GM12873 (cell line): Measurements from ENCODE around the gene TBC1D24.
A peak's percentile ranks its signal among the peaks of the same experiment; 100 is the strongest.

Source experiments
- CTCF ChIP-seq: IDR thresholded peaks from 2 replicates; pipeline ENCODE4 v1.5.1; 2012; ENCODE audit warnings: low read depth, mild to moderate bottlenecking, moderate library complexity, low read length, control low read depth; ENCODE audit not compliant: insufficient read depth; ENCODE audit errors: missing control alignments

TBC1D24 gene

GRCh38 chr16:2500430-2500917 lies 25.5 kb downstream of the TBC1D24 start:
- TF ChIP-seq CTCF, result peak; percentile 7

GRCh38 chr16:2500918-2501750 lies 26.2 kb downstream of the TBC1D24 start:
- peak; percentile 99 for TF ChIP-seq CTCF

- TF ChIP-seq CTCF, result no peak
Observed at GRCh38 chr16:2501946-2502895, 27.3 kb downstream of the TBC1D24 start.

- no peak for TF ChIP-seq CTCF
Observed at GRCh38 chr16:2505695-2506094, 30.8 kb downstream of the TBC1D24 start.

GRCh38 chr16:2507052-2507659 lies 32.2 kb downstream of the TBC1D24 start:
- TF ChIP-seq CTCF, result peak; percentile 52

GRCh38 chr16:2507665-2508064 lies 32.7 kb downstream of the TBC1D24 start:
- no peak for TF ChIP-seq CTCF
